Stimulated activated CD4-positive, alpha-beta T cell treated with anti-CD3 and anti-CD28 coated beads, Interleukin-1b, Interleukin-23, amount 100 ng/mL, for 24 hours (primary cell): ENCODE results near the gene STXBP5.

Experiments used
- DNase-seq, 4 experiments: peaks; one replicate each; pipeline ENCODE4 v3.0.0-alpha.2; 2020; ENCODE audit warnings: low read depth in 4 of 4, low spot score in 1 of 4

The STXBP5 gene

DNA sequence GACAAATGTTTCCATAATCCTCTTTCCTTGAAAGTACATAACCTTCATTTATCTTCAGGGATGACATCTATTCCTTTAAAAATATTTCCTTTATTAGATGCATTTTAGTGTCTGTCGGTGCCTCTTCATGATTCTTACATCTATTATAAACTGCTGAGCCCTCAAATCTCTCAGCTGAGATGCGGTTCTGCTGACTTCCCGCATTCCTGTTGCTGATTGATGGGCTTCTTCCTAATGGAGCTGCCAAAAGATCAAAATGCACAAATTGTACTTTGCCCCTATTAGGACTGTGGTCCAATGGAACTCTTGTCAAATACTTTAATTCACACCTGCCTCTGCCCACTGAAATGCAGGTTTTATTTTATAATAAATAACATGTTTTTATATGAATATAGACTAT is 225.6 kb downstream of the STXBP5 start:
- no peak for DNase-seq

DNA sequence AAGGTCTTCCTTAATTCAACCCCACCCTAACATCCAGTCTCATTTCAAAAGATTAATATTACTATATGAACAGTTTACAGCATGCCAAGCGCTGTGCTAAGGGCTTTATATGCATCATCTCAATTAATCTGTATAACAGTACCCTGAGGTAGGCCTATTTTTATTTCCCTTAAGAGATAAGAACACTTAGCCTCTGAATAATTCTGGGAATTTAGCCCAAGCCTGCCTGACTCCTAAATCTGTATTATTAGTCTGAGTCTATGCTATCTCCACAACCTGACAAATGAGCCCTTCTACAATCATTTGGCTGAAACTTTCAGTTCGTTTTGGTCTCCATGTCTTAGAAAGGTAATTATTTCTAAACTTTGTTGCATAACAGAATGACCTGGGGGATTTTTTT is 226.6 kb downstream of the STXBP5 start:
- DNase-seq, result no peak

DNA sequence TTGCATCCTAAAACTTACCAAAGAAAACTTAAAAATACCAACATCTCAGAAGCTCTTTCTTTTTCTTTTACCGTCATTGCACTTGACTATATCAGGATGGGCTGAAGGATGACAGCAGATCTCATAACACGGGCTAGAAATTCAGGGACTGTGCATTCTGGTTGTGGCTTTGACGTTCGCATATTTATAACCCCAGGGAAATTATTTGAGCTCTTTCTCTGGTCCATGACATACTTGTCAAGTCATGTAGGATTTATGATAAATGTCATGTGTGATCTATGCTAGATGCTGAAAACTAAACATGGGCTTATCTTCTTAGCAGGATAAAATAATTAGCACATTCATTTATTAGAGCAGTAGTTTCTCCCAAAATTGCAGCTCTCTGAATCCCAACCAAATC is 229.9 kb downstream of the STXBP5 start:
- no peak for DNase-seq

DNA sequence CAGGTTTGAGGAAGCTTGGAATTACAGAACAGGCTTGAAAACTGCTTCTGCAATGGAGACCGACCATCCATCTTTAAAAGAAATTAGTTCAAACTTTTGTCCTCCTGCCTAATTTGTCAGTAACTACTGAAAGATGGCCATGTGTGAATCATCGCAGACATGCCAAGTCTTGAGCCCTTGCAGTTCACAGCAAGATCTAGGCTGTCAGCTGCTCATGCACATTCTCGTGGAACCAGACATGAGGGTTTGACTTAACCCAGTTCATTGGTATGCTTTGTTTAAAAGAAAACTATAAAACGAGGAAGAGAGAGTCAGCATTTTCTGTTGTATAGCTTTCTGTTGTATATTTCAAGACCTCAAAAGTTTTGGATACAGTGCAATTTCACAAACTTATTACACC is 230.3 kb downstream of the STXBP5 start:
- DNase-seq, result no peak

DNA sequence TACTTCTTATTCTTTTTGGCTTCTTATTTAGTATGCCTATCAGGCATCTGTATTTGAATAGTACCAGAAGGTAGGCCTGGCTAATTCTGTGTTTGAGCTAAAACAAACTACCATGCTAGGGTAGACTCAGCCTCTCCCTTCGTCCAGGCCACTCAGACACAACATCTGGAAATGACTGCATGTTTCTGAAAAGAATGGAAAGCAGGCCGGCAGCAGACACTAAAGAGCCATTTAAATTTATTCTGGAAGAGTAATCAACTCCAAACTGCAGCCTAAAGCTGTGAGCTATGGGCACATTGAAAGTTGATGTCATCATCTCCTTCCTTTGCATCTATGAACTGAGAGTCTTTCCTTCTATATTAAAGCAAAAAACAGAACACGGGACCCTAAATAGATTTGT is 233.4 kb downstream of the STXBP5 start:
- DNase-seq, result no peak

DNA sequence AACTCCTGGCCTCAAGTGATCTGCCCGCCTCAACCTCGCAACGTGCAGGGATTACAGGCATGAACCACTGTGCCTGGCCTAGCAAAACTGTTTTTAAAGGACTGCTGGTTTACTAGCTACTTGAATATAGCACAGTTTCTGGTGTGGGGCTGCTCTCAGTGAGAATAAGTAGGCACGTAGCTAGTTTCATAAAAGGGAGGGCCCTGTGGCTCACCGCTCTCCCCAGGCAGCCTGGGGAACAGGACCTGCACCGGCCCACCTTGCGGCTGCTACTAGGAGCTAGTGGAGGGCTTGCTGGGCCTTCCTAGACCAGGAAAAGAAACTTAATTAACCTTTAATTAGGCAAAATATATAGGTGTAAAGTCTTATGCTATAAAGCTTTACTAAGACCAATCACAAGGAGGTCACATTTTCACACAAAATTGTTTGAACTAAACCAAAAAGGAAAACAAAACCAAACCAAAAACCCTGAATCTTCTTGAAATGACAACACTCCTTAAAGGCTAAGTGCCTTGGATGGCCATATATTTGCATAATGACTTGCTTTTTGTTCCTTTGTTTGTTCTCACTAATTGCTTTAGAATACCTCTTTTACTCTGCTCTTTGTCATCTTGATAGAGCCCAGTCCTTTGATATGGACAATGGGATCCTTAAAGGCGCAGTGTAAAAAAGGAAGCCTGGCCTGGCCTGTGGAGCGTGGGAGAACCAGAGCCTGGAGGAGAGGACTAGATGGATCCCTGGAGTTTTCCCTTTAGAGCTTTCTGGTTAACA is 234.7 kb downstream of the STXBP5 start:
- no peak for DNase-seq
